NCI-H1694 (cell line): ENCODE measurements around the gene LDAH.
A peak's percentile ranks its signal among the peaks of the same experiment; 100 is the strongest.
"Not testable (repeated sequence)": the region's sequence is repeated elsewhere in the genome, so short reads cannot be mapped to it uniquely, and the experiment has no call there.

Experiments
- DNase-seq: peaks from one replicate; lab custom pipeline; 2025; lab: John Stamatoyannopoulos, UW

Gene LDAH

DNA sequence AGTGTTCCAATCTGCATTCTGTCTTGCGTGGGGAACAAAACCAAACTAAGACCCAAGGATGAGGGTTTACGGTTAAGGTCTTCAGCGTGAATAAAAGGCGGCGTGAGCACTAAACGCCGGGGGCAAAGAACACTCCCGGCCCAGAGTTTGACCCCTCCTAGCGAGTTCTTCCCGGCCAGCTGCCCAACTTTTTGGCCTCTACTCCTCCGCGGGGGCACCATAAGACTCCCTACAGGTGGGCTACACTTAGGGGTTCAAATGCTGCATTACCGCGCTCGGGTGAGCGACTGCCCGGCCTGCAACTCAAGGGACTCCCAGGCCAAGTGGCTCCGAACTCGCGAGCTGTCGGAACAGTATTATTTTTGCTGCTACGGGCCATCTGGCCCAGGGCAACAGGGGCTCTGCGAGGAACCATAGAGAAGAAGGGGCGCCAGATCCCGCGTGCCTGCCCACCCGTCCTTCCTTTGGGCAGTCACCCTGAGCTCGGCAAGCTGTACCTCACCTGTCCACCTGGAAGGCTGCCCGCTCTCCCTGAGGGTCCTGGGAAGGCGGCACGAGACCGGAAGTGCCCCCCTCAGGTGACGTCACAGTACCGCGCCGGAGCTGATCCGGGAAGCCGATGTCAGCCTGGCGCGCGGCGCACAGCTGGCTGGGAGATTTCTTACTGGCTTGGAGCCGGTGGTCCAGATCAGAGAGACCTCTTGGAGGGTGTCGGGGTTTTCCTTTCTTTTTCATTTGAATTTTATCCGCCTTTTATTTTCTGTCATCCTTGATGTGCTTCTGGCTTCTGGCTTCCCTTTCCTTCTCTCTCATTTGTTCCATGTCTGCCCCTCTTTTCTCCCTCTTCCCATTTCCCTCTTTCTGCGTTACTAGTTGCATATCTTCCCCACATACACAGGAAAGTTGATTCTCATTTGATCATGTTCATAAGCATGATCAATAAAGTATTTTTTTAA lies at the start of gene LDAH:
Gene LDAH, minus strand, starts transcription at position 567 of the 956 bp plus-strand sequence. CDS start 21,638 bp downstream, outside the sequence.
- DNase-seq: peak; percentile 92

DNA sequence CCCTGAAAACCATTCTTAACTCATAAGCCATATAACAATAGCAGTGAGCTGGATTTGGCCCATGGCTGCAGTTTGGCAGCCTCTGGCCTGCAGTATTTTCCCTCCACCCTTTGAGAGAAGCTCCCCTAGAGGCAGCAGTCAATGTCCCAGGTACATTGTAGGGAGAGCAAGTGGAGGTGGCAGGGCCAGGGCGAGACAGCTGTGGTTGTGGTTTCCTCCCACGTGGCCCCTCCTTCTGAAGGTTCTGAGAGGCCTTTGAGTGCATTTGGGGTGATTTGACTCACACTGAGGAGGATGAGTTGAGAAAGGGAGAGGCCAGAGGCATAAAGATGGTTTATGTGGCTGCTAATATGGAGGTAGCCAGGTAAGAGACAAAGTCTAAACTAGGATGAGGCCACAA lies 45.5 kb upstream of the LDAH start:
- DNase-seq: no peak

DNA sequence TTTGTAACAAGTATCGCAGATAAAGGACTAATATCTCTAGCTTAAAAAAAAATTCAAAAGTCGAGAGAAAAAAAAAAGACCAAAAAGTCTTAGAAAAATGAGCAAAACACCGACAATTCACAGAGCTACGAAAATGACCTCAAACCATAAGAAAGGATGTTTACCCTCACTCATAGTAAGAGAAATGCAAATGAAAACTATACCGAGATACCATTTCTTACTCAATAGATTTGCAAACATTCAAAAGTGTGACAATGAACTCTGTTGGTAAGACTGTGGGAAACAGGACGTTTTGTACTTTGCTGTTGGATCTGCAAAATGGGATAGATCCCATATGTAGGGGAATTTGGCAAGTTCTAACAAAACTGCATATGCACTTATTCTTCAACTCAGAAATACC lies 39.9 kb upstream of the LDAH start:
- DNase-seq: no peak

DNA sequence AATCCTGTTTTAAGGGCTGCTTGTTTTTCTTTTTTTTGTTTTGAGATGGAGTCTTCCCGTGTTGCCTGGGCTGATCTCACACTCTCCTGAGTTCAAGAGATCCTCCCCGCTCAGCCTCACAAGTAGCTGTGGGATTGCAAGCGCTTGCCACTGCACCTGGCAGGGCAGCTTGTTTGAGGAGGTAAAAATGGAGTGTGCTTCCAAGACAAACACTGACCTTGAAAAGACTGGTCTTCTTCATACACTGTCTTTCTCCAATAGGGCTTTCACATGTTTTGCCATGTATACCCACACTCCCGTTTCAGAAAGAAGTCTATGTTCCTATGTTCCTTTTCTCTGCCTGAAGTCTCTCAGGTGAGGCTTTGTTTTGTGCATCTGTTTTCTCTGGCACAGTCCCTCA lies 32.6 kb upstream of the LDAH start:
- DNase-seq: no peak

DNA sequence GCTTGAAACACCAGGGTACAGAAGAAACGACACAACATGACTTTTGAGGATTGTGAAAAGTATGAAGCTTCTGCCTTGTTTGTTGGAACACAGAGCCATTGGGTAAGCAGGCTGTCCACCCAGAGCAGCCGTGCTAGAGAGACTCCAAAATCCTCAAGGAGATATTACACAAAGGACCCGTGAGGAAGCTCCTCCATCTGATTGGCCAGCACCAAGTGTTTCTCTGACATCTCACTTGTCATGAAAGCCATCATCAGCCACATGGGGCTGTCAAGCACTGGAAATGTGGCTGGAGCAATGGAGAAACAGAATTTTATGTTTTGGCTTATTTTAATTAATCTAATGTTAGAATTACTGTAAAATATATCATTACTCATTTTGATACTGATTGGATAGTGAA lies 29.8 kb upstream of the LDAH start:
- no peak for DNase-seq

DNA sequence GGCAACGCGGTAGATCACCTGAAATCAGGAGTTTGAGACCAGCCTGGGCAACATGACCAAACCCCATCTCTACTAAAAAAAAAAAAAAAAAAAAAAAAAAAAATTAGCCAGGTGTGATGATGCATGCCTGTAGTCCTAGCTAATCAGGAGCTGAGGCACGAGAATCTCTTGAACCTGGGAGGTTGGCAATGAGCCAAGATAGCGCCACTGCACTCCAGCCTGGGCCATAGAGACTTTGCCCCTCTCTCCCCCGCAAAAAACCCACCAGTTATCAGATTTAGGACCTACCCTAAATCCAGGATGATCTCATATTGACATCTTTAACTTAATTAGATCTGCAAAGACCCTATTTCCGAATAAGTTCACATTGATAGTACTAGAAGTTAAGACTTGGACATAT lies 29.2 kb upstream of the LDAH start:
- DNase-seq: no peak

DNA sequence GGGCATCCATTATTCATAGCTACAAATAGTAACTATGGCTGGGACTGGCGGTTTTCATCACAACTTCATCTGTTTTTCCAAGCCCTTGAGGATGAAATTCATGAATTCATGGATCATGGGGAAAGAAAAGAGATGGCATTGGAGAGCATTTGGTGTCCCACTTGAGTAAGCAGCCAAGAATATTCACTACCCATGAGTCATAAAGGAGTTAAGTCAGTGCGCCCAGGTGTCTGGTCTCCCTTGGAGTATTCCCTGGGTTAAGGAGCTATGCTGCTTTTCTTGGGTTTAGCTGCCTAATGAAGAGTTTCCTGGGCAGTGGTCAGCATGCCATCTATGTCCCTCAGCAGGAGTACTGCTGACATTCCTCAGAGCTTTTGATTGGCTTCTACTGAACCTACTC lies 21.3 kb upstream of the LDAH start:
- DNase-seq: no peak

- no peak for DNase-seq
Measured at GRCh38 chr2:20839052-20839451, 16.2 kb upstream of the LDAH start.

- no peak for DNase-seq
Measured at GRCh38 chr2:20838016-20838415, 15.1 kb upstream of the LDAH start.

DNA sequence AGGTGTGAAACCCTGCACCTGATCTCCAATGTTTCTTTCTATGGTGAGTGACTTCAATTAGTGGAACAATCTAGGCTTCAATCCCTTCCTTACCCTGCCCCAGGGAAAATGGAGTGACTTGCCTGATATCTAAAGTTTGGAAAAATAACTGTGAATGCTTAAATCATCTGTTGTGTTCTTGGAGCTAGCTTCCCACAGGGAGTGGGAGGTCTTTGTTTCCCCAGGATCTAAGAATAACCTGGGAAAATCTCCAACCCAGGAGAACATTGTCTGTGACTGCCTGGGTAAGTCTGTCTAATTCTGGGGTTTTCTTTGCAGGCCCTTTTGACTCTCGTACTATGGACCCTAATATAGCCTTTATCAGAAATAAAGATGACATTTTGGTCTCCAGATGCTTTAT lies 13.6 kb upstream of the LDAH start:
- no peak for DNase-seq

GRCh38 chr2:20834331-20834730 lies 11.4 kb upstream of the LDAH start:
- DNase-seq: no peak

- no peak for DNase-seq
Measured at GRCh38 chr2:20832606-20833005, 9.7 kb upstream of the LDAH start.

DNA sequence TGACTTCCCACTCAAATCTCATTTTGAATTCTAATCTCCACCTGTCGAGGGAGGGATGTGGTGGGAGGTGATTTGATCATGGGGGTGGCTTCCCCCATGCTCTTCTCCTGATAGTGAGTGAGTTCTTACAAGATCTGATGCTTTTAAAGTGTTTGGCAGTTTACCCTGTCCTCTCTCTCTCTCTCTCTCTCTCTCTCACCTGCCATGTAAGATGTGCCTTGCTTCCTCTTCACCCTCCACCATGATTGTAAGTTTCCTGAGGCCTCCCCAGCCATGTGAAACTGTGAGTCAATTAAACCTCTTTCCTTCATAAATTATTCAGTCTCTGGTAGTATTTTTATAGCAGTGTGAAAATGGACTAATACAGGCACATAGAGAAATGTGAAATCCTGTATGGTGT lies 7.0 kb upstream of the LDAH start:
- no peak for DNase-seq

DNA sequence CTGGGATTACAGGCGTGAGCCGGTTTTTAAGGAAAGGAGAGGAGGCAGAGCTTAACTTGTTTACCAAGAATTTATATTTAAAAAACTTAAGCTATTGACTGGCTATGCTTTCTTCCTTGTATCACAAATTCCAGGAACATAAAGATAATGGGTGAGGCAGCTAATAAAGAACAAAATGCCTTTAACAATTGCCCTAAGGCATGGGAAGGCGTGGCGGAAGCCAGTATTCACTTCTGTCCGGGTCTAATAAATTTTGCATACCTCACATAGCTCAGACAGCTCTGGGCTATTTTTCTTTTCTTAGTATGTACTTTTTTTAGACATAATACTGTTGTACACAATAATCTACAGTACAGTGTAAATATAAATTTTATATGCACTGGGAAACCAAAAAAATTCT lies 1.0 kb upstream of the LDAH start:
- DNase-seq: no peak

DNA sequence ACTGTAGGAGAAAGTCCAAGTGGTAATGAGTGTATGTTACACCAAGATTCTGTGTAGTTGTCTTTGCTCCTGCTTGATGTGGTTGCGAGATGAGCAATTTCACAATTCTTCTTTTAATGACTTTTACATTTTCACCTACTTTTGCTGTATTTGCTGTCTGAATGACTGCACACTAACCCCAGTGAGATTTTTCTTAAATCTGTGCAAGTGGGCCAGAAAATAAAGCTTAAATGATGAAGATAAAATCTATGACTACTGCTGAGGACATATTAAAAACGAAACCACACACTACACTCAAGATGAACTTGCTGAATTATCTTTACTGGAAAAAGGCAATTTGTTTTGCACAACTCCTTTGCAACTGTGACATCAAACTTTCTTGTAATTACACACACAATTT lies 4.1 kb downstream of the LDAH start:
- no peak for DNase-seq

DNA sequence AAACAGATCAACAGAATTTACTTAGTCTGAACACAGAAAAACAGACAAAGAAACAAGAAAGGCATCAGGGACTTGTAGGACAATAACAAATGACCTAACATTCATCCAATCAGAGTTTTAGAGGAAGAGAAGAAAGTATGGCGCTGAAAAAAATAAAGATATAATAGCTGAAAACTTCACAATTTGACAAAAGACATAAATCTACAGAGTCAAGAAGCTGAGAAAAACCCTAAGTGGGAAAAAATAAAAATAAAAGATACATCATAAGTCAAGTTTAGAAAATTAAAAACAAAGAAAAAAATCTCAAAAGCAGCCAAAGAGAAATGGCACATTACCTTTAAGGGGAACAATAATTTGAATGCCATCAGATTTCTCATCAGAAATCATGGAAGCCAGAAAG lies 7.7 kb downstream of the LDAH start:
- DNase-seq: no peak

DNA sequence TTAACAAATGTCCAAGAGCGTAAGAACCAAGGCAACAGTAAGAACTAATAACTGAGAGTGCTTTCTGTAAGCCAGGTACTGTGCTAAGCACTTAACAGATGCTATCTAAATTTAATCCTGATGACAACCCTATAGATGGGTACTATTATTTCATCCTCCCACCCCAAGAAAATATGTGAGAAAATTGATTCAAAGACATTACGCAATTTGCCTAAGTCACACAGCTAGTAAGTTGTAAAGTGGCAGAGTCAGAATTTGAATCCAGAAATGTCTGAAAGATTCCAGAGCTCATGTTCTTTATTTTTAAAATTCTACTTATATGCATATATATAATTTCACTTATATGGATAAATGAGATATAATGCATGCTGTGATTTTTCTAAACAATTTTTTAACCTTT lies 10.1 kb downstream of the LDAH start:
- DNase-seq: no peak

GRCh38 chr2:20806286-20806685 lies 16.6 kb downstream of the LDAH start:
- no peak for DNase-seq

DNA sequence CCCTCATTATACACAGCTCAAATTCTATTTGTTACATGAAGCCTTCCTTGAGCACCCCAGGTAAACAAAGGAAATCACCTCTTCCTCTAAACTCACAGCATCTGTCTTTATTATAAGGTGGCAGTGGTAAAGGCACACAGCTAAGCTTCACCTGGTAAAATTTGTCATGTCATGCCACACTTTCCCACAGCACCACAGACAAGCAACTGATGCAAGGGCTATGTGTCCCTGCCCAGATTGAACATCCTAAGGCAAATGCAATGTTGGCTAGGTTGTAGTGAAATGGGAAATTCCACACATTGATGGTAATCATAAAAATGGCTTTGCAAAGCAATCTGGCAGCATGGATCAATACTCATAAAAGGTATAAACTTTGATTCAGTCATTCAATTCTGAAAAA lies 18.9 kb downstream of the LDAH start:
- DNase-seq: no peak

DNA sequence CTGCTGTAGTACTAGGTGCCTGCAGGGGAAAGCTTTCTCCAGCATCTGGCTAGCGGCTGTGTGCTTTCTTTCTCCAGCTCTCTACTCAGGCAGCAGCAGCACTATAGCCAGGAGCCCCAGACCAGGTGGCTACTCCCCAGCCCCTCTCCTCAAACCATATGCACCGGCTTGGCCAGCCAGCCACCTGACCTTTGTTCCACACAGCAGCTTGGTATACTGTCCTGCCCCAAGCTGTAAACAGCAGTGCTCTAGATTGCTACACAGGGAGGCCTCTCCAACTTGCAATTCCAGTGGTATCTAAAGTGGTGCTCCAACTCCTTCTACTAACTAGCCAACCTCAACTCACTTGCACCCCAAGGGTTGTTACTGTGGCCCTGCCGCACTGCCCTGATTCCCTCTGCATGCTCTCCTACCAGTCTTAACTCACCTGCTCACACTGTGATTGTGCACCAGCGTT lies 19.6 kb downstream of the LDAH start:
- DNase-seq: no peak

DNA sequence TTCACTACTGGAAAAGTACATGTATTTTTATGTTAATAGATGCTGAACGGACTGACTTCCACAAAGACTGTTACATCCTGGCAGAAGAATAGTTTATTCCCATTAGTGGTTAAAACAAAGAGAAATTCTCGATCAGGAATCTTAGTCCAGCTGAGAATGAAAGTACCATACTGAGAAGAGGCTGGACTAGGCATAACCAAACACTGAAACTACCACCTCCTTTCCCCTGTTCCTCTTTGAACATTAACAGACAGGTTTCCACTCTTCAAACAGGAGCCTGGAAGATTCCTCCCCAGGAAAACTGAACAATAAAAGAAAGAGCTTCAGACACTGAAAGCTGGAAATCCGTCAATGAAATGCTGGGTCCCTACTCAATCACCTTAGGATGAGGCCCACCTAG lies 25.8 kb downstream of the LDAH start:
- DNase-seq: no peak

- DNase-seq: no peak
Measured at GRCh38 chr2:20796374-20796791, 26.5 kb downstream of the LDAH start.

- DNase-seq: not testable (repeated sequence)
Measured at GRCh38 chr2:20793944-20794343, 29.0 kb downstream of the LDAH start.
